Ureter (tissue), 1 donor: ENCODE results near the gene ACTL10. TPM values are rescaled to one million over a fixed set of nuclear protein-coding genes. Genes with fewer than 3 reads are reported as not detected.

Experiments used
- total RNA-seq: library from RNA; stranded (reverse); gene quantifications from one replicate; pipeline ENCODE4 v1.2.4, GENCODE V29; 2023
- donor health status: DM: yes; HTN: yes; CAD: no.

The ACTL10 gene
- total RNA-seq, 1 donor from 2014 or later, result 3.6 TPM

Other genes starting within 250 kb of the ACTL10 start
- gene SNTA1, start 223.2 kb upstream of the ACTL10 start, total RNA-seq, result 9.6 TPM
- gene CBFA2T2, start 176.8 kb upstream of the ACTL10 start, total RNA-seq, result 20.7 TPM
- gene C20orf144, start 4.6 kb upstream of the ACTL10 start, total RNA-seq, result not detected
- gene NECAB3, start 7.5 kb downstream of the ACTL10 start, total RNA-seq, result 38.6 TPM
- gene E2F1, start 19.4 kb downstream of the ACTL10 start, total RNA-seq, result 2.0 TPM
- gene PXMP4, start 53.4 kb downstream of the ACTL10 start, total RNA-seq, result 19.5 TPM
- 4.8 TPM for gene ZNF341, start 65.1 kb downstream of the ACTL10 start, total RNA-seq
- 124 TPM for gene CHMP4B, start 144.4 kb downstream of the ACTL10 start, total RNA-seq